Mucosa of stomach (tissue), 1 donor: ENCODE results near the gene GSN.

ENCODE experiments used
- H3K27me3 ChIP-seq: one replicate; pipeline ENCODE4 v1.7.0; 2013; ENCODE audit warnings: mild to moderate bottlenecking, low read length; ENCODE audit not compliant: control insufficient read depth, insufficient read depth
- H3K36me3 ChIP-seq: one replicate; pipeline ENCODE4 v1.7.0; 2013; ENCODE audit warnings: low read length; ENCODE audit not compliant: control insufficient read depth, insufficient read depth
- H3K4me1 ChIP-seq: one replicate; pipeline ENCODE4 v1.7.0; 2013; ENCODE audit warnings: mild to moderate bottlenecking, low read length; ENCODE audit not compliant: control insufficient read depth, insufficient read depth
- H3K4me3 ChIP-seq: one replicate; pipeline ENCODE4 v1.7.0; 2013; ENCODE audit warnings: low read length
- H3K9ac ChIP-seq: one replicate; pipeline ENCODE4 v1.7.0; 2013; ENCODE audit warnings: mild to moderate bottlenecking, low read length, moderate library complexity
- H3K9me3 ChIP-seq: one replicate; pipeline ENCODE4 v1.7.0; 2013; ENCODE audit warnings: mild to moderate bottlenecking, low read length, moderate library complexity; ENCODE audit not compliant: control insufficient read depth
- donor health status: Pancreatic carcinoma.

GSN gene

DNA sequence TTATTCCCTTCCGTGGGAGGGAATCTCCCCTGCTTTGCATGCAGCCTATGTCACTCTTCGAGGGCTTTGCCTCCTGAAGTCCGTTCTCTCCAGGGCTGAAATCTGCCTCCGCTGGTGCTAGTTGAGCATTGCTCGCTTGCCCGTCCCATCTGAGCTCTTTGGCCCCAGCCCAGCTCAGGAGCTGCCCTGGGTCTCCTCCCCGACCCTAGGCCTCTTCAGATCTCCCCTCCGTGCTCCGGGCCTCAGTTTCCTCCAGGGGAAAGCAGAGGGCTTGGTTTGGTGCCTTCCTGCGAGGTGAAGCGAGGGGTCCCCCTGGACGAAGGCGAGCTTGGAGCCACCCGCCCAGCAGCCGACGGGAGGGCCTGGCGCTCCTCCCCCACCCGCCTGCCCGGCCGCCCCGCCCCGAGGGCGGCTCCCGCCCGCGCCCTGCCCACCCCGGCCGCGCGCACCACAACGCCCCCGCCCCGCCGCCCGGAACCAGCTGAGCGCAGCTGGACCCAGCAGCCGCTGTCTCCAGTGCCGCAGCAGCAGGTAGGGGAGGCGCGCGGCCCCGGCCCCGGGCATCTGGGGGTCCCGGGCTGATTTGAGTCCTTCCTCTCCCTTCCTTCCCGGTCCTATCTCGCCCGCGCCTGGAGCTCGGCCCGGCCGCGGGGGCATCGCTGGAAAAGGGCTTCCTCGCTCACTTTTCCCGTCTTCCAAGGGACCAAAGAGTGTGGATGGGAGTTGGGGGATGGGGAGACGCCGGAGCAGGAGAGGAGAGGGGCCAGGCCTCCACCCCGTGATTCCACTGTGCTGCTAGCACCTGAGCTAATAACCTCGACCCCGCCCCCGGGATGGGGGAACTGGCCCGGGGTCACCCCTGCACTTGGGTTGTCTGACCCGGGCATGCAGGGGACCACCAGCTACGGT lies at the start of gene GSN:
Gene GSN (plus strand): TSS at position 474 of the 909 bp plus-strand sequence. CDS start 33,810 bp downstream, outside the sequence.
- Histone ChIP-seq H3K4me3 (peak within 1 kb of the TSS; percentile 80), H3K27me3 (no peaks in the 10 kb centered on the region), H3K4me1 (peaks cover 37% of the 10 kb centered on the region), H3K9me3 (no peaks in the 10 kb centered on the region), H3K36me3 (no peaks in the 10 kb centered on the region), H3K9ac (peak within 1 kb of the TSS; percentile 92)

DNA sequence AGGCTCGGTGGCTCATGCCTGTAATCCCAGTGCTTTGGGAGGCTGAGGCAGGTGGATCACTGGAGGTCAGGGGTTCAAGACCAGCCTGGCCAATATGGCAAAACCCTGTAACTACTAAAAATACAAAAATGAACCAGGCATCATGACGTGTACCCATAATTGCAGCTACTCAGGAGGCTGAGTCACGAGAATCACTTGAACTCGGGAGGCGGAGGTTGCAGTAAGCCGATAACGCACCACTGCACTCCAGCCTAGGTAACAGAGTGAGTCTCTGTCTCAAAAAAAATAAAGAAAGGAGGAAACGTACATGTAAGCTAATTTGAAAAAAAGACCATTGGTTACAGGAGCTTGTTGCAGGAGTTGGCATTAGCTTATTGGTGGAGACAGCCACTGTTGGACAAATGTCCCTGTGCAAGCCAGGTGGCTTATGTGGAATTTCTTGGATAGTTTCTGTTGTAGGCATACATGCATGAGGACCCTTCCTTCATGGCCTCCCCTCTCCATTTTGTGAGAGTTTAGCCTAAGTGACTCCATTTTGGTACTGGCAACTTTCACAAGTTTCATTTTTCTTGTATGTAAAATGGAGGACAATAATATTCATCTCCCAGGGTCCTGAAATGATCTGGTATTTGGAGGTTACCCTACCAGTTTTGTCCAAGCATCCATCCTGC lies 49.5 kb upstream of the GSN start:
- Histone ChIP-seq H3K36me3 (no peaks in the 10 kb centered on the region), H3K4me3 (no peak overlapping the region), H3K9ac (no peak overlapping the region), H3K9me3 (no peaks in the 10 kb centered on the region), H3K4me1 (peaks cover 3% of the 10 kb centered on the region), H3K27me3 (no peaks in the 10 kb centered on the region)

DNA sequence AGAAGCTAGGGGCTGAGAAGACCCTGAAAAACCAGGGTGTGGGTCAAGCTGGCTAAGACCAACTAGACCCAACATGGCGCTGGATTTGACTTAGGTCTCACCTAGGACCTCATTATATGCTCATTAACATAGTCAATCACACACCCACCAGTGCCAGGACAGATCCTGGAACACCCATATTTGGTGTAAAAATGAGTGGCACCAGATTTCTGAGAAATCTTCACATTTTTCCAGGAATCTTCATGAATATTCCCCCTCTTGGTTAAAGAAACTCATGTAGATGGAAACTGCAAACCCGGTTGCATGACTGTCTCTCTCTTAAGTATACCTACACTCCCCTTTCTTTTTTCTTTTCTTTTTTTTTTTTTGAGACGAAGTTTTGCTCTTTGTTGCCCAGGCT lies 48.4 kb upstream of the GSN start:
- Histone ChIP-seq H3K4me1 (no peaks in the 10 kb centered on the region), H3K4me3 (no peak overlapping the region), H3K9ac (no peak overlapping the region), H3K27me3 (no peaks in the 10 kb centered on the region), H3K9me3 (no peaks in the 10 kb centered on the region), H3K36me3 (no peaks in the 10 kb centered on the region)

DNA sequence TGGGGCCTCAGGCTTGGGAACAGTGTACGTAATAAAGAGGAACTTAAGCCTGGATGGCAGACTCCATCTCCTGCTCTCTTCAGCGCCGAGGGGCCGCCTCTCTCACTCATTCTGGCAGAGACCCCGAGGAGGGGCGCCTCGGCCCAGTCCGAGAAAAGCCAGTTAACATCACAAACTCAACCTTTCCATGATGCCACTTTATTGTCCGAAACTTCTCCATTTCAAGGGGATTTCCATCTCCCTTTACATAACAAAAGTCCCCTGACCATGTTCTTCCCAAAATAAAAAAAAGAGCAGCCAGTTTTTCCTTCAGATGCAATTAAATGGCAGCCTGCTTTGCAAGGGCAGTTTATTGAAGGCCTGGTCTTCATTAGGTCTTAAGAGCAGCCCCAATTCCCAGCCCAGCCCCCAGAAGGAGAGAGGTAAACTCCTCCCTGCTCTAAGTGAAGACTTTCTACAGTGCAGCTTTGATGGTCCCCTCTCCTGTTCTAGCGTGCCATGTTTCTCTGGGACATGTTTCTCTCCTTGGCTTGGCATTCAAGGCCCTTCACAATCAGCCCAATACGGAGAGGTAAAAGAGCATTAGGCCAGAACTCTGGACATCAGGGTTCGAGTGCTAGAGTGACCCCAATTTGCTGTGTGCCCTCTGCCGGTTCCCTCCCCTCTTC lies 46.8 kb upstream of the GSN start:
- no peaks in the 10 kb centered on the region for H3K36me3 ChIP-seq
- no peaks in the 10 kb centered on the region for H3K4me1 ChIP-seq
- no peak overlapping the region for H3K4me3 ChIP-seq
- H3K27me3 ChIP-seq, result no peaks in the 10 kb centered on the region
- no peaks in the 10 kb centered on the region for H3K9me3 ChIP-seq
- H3K9ac ChIP-seq, result no peak overlapping the region

DNA sequence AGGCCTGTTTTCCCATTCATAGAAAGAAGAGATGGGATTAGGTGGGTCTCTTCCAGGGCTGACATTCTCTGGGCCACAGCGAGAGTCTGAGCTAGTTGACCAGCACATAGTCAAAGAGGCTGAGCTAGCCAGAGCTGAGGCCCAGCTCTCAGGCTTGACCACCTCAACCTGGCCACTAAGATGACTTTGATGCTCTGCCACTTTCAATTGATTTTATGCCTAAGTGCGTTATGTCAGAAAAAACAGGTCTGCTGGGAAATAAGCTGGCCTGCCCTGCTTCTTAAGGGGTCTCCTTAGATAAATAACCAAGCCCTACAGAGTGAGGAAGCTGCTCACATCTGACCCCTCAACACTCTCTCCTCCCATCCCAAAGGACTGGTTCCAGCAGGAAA lies 46.3 kb upstream of the GSN start:
- no peak overlapping the region for H3K4me3 ChIP-seq
- no peaks in the 10 kb centered on the region for H3K4me1 ChIP-seq
- H3K36me3 ChIP-seq, result no peaks in the 10 kb centered on the region
- no peaks in the 10 kb centered on the region for H3K9me3 ChIP-seq
- H3K9ac ChIP-seq, result no peak overlapping the region
- no peaks in the 10 kb centered on the region for H3K27me3 ChIP-seq

DNA sequence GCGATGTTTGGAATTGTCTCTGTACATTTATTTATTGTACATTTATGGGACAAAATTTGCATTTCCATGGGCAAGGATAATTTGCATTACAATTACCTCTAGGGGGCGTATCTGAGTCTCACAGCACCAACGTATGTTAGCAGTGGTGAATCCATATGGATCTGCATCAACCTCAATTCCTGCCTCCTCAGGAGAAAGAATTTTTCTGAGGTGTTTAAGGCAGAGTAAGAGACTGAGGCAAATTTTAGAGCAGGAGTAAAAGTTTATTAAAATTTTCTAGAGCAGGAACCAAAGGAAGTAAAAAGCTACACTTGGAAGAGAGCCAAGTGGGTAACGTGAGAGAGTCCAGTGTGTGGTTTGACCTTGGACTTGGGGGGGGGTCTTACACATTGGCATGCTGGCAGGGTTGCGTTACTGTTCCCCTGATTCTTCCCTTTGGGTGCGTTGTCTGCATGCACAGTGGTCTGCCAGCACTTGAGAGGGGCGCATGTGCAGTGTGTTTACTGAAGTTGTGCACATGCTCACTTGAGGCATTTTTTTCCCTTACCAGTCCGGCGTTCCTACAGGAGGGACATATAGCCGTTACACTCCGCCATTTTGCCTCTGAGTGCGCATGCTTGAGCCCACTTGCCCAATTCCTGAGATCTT lies 45.3 kb upstream of the GSN start:
- Histone ChIP-seq H3K4me1 (peaks cover 2% of the 10 kb centered on the region), H3K4me3 (no peak overlapping the region), H3K36me3 (no peaks in the 10 kb centered on the region), H3K9ac (no peak overlapping the region), H3K9me3 (no peaks in the 10 kb centered on the region), H3K27me3 (no peaks in the 10 kb centered on the region)

DNA sequence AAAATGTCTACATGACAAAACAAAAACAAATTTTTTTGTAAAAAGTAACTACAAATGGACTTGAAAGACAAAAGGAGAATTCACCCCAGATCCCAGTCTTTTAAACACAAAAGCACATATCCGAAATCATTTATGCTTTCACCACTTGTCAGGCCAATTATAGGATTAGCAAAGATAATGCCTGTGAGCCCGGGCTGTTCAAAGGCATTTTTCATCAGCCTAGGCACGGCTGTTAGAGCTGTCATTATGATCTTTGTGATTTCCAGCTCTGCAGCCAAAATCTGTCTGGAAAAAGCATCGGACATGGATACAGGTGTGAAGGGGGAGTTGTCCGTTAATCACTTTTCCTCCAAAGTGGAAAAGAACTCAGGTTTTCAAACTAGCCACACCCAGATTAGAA lies 42.7 kb upstream of the GSN start:
- Histone ChIP-seq H3K4me1 (peaks cover 6% of the 10 kb centered on the region), H3K4me3 (no peak overlapping the region), H3K9me3 (no peaks in the 10 kb centered on the region), H3K9ac (no peak overlapping the region), H3K27me3 (no peaks in the 10 kb centered on the region), H3K36me3 (no peaks in the 10 kb centered on the region)

DNA sequence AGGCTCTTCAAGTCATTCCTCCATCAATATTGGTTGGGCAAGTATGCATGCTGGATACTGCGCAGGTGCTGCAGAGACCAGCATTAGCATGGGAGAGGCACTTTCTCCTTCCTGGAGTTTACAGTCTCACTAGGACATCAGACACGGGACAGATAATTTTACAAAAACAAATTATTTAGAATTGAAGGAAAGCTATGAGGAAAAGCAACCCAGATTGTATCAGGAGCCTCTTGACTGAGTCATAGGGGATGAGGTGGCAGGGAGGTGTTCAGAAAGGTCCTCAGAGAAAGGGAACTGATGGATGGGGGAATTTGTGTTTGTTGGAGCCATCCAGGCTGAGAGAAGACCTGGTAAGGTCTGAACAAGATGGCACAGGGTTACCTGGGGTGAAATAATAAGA lies 41.8 kb upstream of the GSN start:
- H3K9ac ChIP-seq, result no peak overlapping the region
- H3K9me3 ChIP-seq, result no peaks in the 10 kb centered on the region
- H3K27me3 ChIP-seq, result no peaks in the 10 kb centered on the region
- H3K4me1 ChIP-seq, result peaks cover 6% of the 10 kb centered on the region
- no peaks in the 10 kb centered on the region for H3K36me3 ChIP-seq
- H3K4me3 ChIP-seq, result no peak overlapping the region

DNA sequence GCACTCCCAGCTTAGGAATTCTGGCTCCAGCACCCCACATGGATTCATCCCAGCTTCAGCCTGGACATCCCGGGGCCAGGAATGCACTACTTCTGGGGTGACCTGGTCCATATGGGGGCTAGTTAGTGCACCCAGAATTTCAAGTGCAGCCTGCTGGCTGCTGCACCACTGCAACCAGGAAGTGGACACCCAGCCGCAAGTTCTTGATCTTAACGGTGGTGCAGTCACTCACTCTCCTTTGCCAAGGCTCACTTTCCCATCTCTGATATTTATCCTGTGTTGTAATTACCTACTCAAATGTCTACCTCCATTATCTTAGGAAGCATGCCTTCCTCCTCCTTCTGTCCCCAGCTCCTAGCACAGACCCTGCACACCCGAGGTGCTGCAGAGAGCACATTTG lies 40.1 kb upstream of the GSN start:
- no peak overlapping the region for H3K4me3 ChIP-seq
- H3K36me3 ChIP-seq, result no peaks in the 10 kb centered on the region
- H3K9ac ChIP-seq, result no peak overlapping the region
- H3K27me3 ChIP-seq, result no peaks in the 10 kb centered on the region
- H3K9me3 ChIP-seq, result no peaks in the 10 kb centered on the region
- peaks cover 6% of the 10 kb centered on the region for H3K4me1 ChIP-seq

DNA sequence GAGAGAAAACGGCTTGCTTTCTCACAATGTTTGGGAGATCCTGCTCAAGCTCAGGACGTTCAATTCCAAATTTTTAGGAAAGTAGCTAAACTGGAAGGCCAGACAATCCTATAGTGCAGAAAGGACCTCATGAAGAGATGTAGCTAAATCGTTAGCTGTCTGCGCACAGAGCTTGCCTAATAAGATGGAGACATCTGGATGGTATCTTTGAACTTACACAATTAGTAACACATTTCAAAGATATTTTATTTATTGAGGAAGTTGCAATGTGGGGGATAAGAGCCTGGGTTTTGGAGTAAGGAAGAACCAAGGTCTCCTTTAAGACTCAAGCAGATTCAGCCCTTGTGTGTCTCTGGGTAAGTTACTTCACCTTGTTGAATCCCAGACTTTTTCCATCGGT lies 37.7 kb upstream of the GSN start:
- Histone ChIP-seq H3K4me1 (peaks cover 6% of the 10 kb centered on the region), H3K27me3 (no peaks in the 10 kb centered on the region), H3K9ac (no peak overlapping the region), H3K4me3 (no peak overlapping the region), H3K9me3 (no peaks in the 10 kb centered on the region), H3K36me3 (no peaks in the 10 kb centered on the region)

DNA sequence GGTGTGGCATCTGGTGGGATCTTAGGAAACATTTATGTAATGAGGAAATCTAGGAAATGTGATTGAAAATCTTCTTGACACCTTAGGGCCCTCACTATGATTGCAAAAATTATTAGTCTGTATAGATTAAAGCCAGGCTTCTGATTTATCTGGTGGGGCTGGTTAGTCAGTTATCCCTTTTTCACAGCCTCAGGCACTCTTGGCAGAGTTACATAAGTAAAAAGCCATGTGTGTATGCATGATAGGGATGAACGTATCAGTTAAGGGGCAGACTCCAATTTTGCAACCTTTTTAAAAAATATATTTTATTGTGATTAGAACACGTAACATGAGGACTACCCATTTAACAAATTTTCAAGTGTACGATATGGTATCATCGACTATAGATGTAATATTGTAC lies 35.7 kb upstream of the GSN start:
- H3K4me1 ChIP-seq, result peaks cover 6% of the 10 kb centered on the region

More for the DNA sequence above, 35.7 kb upstream of the GSN start:
- Histone ChIP-seq H3K9me3 (no peaks in the 10 kb centered on the region), H3K4me3 (no peak overlapping the region), H3K9ac (no peak overlapping the region), H3K27me3 (no peaks in the 10 kb centered on the region), H3K36me3 (no peaks in the 10 kb centered on the region)
